B cell (primary cell): ENCODE results near the gene CAPG.

Experiments
- CTCF ChIP-seq: fragments of 200-600 bp; IDR thresholded peaks from one replicate; pipeline ENCODE4 v1.8.0; 2022; ENCODE audit warnings: antibody characterized with exemption, mild to moderate bottlenecking
- EZH2 ChIP-seq: IDR thresholded peaks from 2 replicates; pipeline ENCODE4 v1.6.1; 2012; ENCODE audit warnings: borderline replicate concordance, low read depth, mild to moderate bottlenecking, moderate library complexity, low read length; ENCODE audit not compliant: insufficient read depth, poor library complexity, severe bottlenecking

GRCh38 chr2:85371045-85371444 lies 39.1 kb downstream of the CAPG start:
- no peak for TF ChIP-seq CTCF
- no peak for TF ChIP-seq EZH2
